Endothelial cell of umbilical vein (primary cell): ENCODE measurements around the gene SPECC1L. TPM values are rescaled to one million over a fixed set of nuclear protein-coding genes. Genes with fewer than 3 reads are reported as not detected.
A peak's percentile ranks its signal among the peaks of the same experiment; 100 is the strongest.

Source experiments
- BruUV-seq: library from RNA; stranded (reverse); fragments of 400-500 nt; replicated peaks from 2 replicates; lab custom pipeline; 2021; lab: Mats Ljungman, UMichigan
- CTCF ChIA-PET: fragments of 300-600, 350-600 bp; sonication (Branson Sonifier 250); formaldehyde crosslinking; loops from one replicate; lab custom pipeline; 2021; ENCODE audit warnings: antibody characterized with exemption, inconsistent platforms; lab: Charles Lee
- POLR2A ChIA-PET: fragments of 300-600, 350-600 bp; sonication (Branson Sonifier 250); formaldehyde crosslinking; loops from one replicate; lab custom pipeline; 2021; ENCODE audit warnings: antibody characterized with exemption, inconsistent platforms; lab: Charles Lee
- DNase-seq: peaks from one replicate; pipeline ENCODE4 v3.0.0-alpha.2; 2011; ENCODE audit warnings: low read depth, low spot score
- FAIRE-seq: peaks from 2 replicates; lab custom pipeline; 2011; peaks lifted over from hg19 to GRCh38; lab: Jason Lieb, UNC
- H2AFZ ChIP-seq: 2 replicates; pipeline ENCODE4 v1.6.0; 2012; ENCODE audit warnings: low read depth, low read length, control low read depth, inconsistent platforms
- H3K27ac ChIP-seq: 2 replicates; pipeline ENCODE4 v1.5.1; 2011; ENCODE audit warnings: low read depth, mild to moderate bottlenecking, control low read depth, low read length, moderate library complexity; ENCODE audit not compliant: insufficient read depth
- H3K27me3 ChIP-seq, 2 experiments: 2 replicates each; pipeline versions ENCODE4 v1.6.0 to v1.6.1; 2011; ENCODE audit warnings: low read length in 2 of 2, mixed read lengths in 1 of 2; ENCODE audit not compliant: control insufficient read depth in 2 of 2, insufficient read depth in 2 of 2
- H3K36me3 ChIP-seq, 2 experiments: 2 replicates in 1 of 2; 3 replicates in 1 of 2; pipeline ENCODE4 v1.5.1; 2011; ENCODE audit warnings: low read length in 2 of 2, mild to moderate bottlenecking in 1 of 2, moderate library complexity in 1 of 2; ENCODE audit not compliant: control insufficient read depth in 2 of 2, insufficient read depth in 2 of 2; ENCODE audit errors: extremely low read depth in 1 of 2
- H3K4me1 ChIP-seq: 3 replicates; pipeline ENCODE4 v1.5.1; 2011; ENCODE audit warnings: mild to moderate bottlenecking, low read length; ENCODE audit not compliant: control insufficient read depth, insufficient read depth; ENCODE audit errors: extremely low read depth
- H3K4me2 ChIP-seq: 2 replicates; pipeline ENCODE4 v1.6.1; 2011; ENCODE audit warnings: low read length, control low read depth, mixed read lengths; ENCODE audit not compliant: insufficient read depth
- H3K4me3 ChIP-seq, 3 experiments: fragments of 200-600 bp in 1 of 3; sonication (generic), shearing (Covaris generic) in 1 of 3; replicated peaks in 1 of 3; 2 replicates each; pipeline ENCODE4 v1.5.1; 2011 to 2016; ENCODE audit warnings: control low read depth in 3 of 3, low read length in 3 of 3, mild to moderate bottlenecking in 2 of 3, inconsistent platforms in 1 of 3, low read depth in 1 of 3, moderate library complexity in 1 of 3; ENCODE audit not compliant: insufficient read depth in 1 of 3
- H3K79me2 ChIP-seq: 2 replicates; pipeline ENCODE4 v1.6.0; 2012; ENCODE audit warnings: low read length, inconsistent platforms; ENCODE audit not compliant: control insufficient read depth, insufficient read depth
- H3K9ac ChIP-seq: replicated peaks from 2 replicates; pipeline ENCODE3; 2011; ENCODE audit warnings: low read length, control low read depth; ENCODE audit not compliant: insufficient read depth; ENCODE audit errors: extremely low read depth
- H3K9me1 ChIP-seq: replicated peaks from 3 replicates; pipeline ENCODE4 v1.6.0; 2011; ENCODE audit warnings: mild to moderate bottlenecking, low read length; ENCODE audit not compliant: control insufficient read depth, insufficient read depth; ENCODE audit errors: extremely low read depth
- H3K9me3 ChIP-seq: replicated peaks from 2 replicates; pipeline ENCODE4 v1.5.1; 2012; ENCODE audit warnings: low read length, inconsistent platforms; ENCODE audit not compliant: control insufficient read depth, insufficient read depth
- H4K20me1 ChIP-seq: replicated peaks from 2 replicates; pipeline ENCODE3; 2011; ENCODE audit warnings: mild to moderate bottlenecking, low read length; ENCODE audit not compliant: control insufficient read depth, insufficient read depth; ENCODE audit errors: extremely low read depth
- EZH2 ChIP-seq: IDR thresholded peaks from 2 replicates; pipeline ENCODE4 v1.6.1; 2012; ENCODE audit warnings: borderline replicate concordance, low read depth, mild to moderate bottlenecking, moderate library complexity, low read length, inconsistent platforms; ENCODE audit not compliant: severe bottlenecking
- FOS ChIP-seq: IDR thresholded peaks from 2 replicates; pipeline ENCODE4 v1.6.1; 2011; ENCODE audit warnings: mild to moderate bottlenecking, low read length, moderate library complexity, borderline replicate concordance; ENCODE audit not compliant: insufficient read depth
- JUN ChIP-seq: IDR thresholded peaks from 2 replicates; pipeline ENCODE4 v1.6.1; 2011; ENCODE audit warnings: borderline replicate concordance, low read depth; ENCODE audit not compliant: insufficient read length, insufficient read depth
- MYC ChIP-seq: IDR thresholded peaks from one replicate; pipeline ENCODE4 v1.6.1; 2011; ENCODE audit warnings: mild to moderate bottlenecking, low read depth, low read length
- POLR2AphosphoS5 ChIP-seq: IDR thresholded peaks from 2 replicates; pipeline ENCODE4 v1.6.1; 2012; ENCODE audit warnings: low read depth, mild to moderate bottlenecking, control low read depth, low read length, moderate library complexity; ENCODE audit not compliant: insufficient read depth
- dilution Hi-C: fragments of 300-500 bp; cut with MboI; formaldehyde crosslinking; loops from one replicate; pipeline ENCODE4 v1.15.0; 2019; ENCODE audit warnings: low sequenced_read_pairs; ENCODE audit not compliant: extremely low pct_ligation_motif_present
- intact Hi-C: fragments of 100-400 bp; cut with micrococcal nuclease; formaldehyde crosslinking; loops from one replicate; pipeline ENCODE4 v1.10.0; 2022
- polyA plus RNA-seq, 4 experiments: library from polyadenylated mRNA; depleted of rRNA in 3 of 4; stranded (reverse) in 3 of 4; unstranded in 1 of 4; fragments of >200 nt; gene quantifications; 2 replicates each; pipeline versions ENCODE4 v1.2.1 to v1.2.3, GENCODE V29; 2011 to 2012; ENCODE audit warnings: missing spikeins in 1 of 4
- total RNA-seq: library from RNA; stranded (reverse); gene quantifications from 2 replicates; pipeline ENCODE4 v1.2.3, GENCODE V29; 2021
- TF ChIP-seq, protein P1 (sequence below), 2 donors: IDR thresholded peaks; 1 replicate in 1 of 2; 2 replicates in 1 of 2; pipeline ENCODE4 v1.5.1; 2011; ENCODE audit warnings: low read length in 2 of 2, mild to moderate bottlenecking in 2 of 2, moderate library complexity in 2 of 2, control low read depth in 1 of 2, inconsistent platforms in 1 of 2, low read depth in 1 of 2; ENCODE audit not compliant: insufficient read depth in 1 of 2; ENCODE audit errors: extremely low read depth in 1 of 2

SPECC1L gene
- total and polyA plus RNA-seq, 2 donors (not counting 3 experiments of a cell fraction or from before 2014, with no cell fraction given), result 22.8 to 79.3 TPM

DNA sequence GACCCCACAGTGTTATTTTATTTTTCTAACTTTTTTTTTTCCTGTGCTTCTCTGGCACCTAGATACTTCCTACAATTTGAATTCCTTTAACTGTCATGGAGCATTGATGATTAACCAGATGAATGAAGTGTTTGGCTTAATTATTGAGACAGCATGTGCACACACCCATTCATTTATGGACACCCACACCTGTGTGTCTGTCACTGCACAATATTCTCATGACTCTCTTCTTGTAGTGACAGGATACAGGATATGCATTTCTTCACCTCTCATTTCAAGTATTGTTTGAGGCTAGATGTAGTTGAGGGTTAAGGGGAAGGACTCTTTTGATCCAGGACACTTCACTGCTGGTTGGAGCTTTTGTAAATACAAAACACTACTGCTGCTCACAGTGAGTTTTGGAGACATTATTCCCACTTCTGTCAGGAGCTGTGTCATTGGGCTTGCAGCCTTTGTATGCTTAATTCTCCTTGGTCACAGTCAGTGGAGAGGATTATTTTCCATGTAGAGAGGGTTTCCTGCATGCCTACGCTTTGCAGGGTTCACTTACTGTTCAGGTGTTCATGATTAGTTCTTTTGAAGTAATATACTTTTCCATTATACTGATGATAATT lies 33.5 kb downstream of the SPECC1L start:
- intact Hi-C loops (no loop called here), dilution Hi-C loops (no loop called here)
- TF ChIP-seq JUN (no peak), FOS (no peak), POLR2AphosphoS5 (no peak), MYC (no peak), EZH2 (no peak)
- TF ChIP-seq, protein P1, sequence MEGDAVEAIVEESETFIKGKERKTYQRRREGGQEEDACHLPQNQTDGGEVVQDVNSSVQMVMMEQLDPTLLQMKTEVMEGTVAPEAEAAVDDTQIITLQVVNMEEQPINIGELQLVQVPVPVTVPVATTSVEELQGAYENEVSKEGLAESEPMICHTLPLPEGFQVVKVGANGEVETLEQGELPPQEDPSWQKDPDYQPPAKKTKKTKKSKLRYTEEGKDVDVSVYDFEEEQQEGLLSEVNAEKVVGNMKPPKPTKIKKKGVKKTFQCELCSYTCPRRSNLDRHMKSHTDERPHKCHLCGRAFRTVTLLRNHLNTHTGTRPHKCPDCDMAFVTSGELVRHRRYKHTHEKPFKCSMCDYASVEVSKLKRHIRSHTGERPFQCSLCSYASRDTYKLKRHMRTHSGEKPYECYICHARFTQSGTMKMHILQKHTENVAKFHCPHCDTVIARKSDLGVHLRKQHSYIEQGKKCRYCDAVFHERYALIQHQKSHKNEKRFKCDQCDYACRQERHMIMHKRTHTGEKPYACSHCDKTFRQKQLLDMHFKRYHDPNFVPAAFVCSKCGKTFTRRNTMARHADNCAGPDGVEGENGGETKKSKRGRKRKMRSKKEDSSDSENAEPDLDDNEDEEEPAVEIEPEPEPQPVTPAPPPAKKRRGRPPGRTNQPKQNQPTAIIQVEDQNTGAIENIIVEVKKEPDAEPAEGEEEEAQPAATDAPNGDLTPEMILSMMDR (IDR thresholded peaks at IDR 0.05; ENCODE audit: extremely low read depth in 1 of 2, insufficient read depth in 1 of 2, low read depth in 1 of 2, low read length in 2 of 2), result no peak
- no peak overlapping the region for H3K9ac ChIP-seq
- no peaks in the 10 kb centered on the region for H3K9me1 ChIP-seq
- no TSS peak for BruUV-seq
- DNase-seq (no peak), FAIRE-seq (no peak)
- no peaks in the 10 kb centered on the region for H4K20me1 ChIP-seq
- peak overlapping the region; percentile 94 for H3K4me2 ChIP-seq
- CTCF ChIA-PET, result interaction anchor here (0.6 kb wide), 1 partner anchor 102 kb away, joined by 3 read pairs; no protein-coding TSS in a partner anchor
- POLR2A ChIA-PET, result no interaction called here
- H3K27ac ChIP-seq, result peak overlapping the region; percentile 89
- H3K27me3 ChIP-seq, result no peaks in the 10 kb centered on the region
- no peak overlapping the region for H2AFZ ChIP-seq
- no peaks in the 10 kb centered on the region for H3K36me3 ChIP-seq
- H3K9me3 ChIP-seq, result no peaks in the 10 kb centered on the region
- no peak overlapping the region for H3K4me3 ChIP-seq
- peaks cover 56% of the 10 kb centered on the region for H3K79me2 ChIP-seq
- peaks cover 39% of the 10 kb centered on the region for H3K4me1 ChIP-seq
